ENCODE results near the gene BANK1. TPM values are rescaled to one million over a fixed set of nuclear protein-coding genes. Genes with fewer than 3 reads are reported as not detected.

BANK1 gene
- total and polyA plus RNA-seq, 10 of the 15 experiments (the other 5 are each of a cell fraction or from before 2014, with no cell fraction given): 0.13 to 2.1 (median 0.42) TPM

- H3K4me2 ChIP-seq (ENCODE audit: control insufficient read depth, insufficient read depth): no peak overlapping the region
- intact Hi-C loops (cut with micrococcal nuclease; ENCODE audit: unreplicated experiment): no loop called here
- SMC1A ChIA-PET (ENCODE audit: uncharacterized antibody, unreplicated experiment): no interaction called here
Observed at GRCh38 chr4:101885574-101885973, 95.0 kb downstream of the BANK1 start.

GRCh38 chr4:101886826-101887225 lies 96.3 kb downstream of the BANK1 start:
- Histone ChIP-seq H4K20me1 (ENCODE audit: control insufficient read depth, insufficient read depth) (no peaks in the 10 kb centered on the region), H3K4me1 (ENCODE audit: control insufficient read depth, insufficient read depth, low read length) (no peaks in the 10 kb centered on the region), H3K79me2 (ENCODE audit: control insufficient read depth, insufficient read depth, low read length) (no peaks in the 10 kb centered on the region), H3K27ac (ENCODE audit: control insufficient read depth, insufficient read depth) (no peak overlapping the region), H2AFZ (ENCODE audit: control insufficient read depth, low read depth, low read length) (no peak overlapping the region), H3K4me2 (ENCODE audit: control insufficient read depth, insufficient read depth) (no peak overlapping the region), H3K36me3 (ENCODE audit: control insufficient read depth in 2 of 2, insufficient read depth in 2 of 2, low read length in 1 of 2) (no peaks in the 10 kb centered on the region), H3K4me3 (no peak overlapping the region), H3K9ac (ENCODE audit: control insufficient read depth, insufficient read depth, low read length) (no peak overlapping the region), H3K9me3 (replicated peaks; ENCODE audit: control insufficient read depth, insufficient read depth, low read length) (no peaks in the 10 kb centered on the region), H3K27me3 (replicated peaks in 1 of 2; ENCODE audit: control insufficient read depth in 2 of 2, insufficient read depth in 2 of 2, low read length in 1 of 2) (no peaks in the 10 kb centered on the region)
- ChIA-PET CTCF (no interaction called here), POLR2A (no interaction called here), RAD21 (ENCODE audit: unreplicated experiment) (no interaction called here), SMC1A (ENCODE audit: uncharacterized antibody, unreplicated experiment) (no interaction called here)
- WGBS (ENCODE audit: insufficient coverage, insufficient replicate concordance, low lambda C conversion rate, missing lambda C conversion rate): 25% methylated on average over 3 of the region's 3 CpGs
- DNase-seq (ENCODE audit: low read depth, low spot score): no peak
- no peak for ATAC-seq
- intact Hi-C loops (cut with micrococcal nuclease; ENCODE audit: unreplicated experiment) (no loop called here), in situ Hi-C loops (cut with MboI) (no loop called here)
- no peak for FAIRE-seq
- BruUV-seq (replicated peaks): no TSS peak
- TF ChIP-seq RELB (IDR thresholded peaks at IDR 0.05; ENCODE audit: low read depth): no peak
- no peak for TF ChIP-seq BCL11A (IDR thresholded peaks at IDR 0.05; ENCODE audit: low read depth, low read length)
- no peak for TF ChIP-seq SMARCA5 (IDR thresholded peaks at IDR 0.05)
- TF ChIP-seq MLLT1 (IDR thresholded peaks at IDR 0.05): no peak
- TF ChIP-seq ZNF24 (IDR thresholded peaks at IDR 0.05): no peak
- TF ChIP-seq CBX3 (IDR thresholded peaks at IDR 0.05; ENCODE audit: borderline replicate concordance, low read depth): no peak
- TF ChIP-seq POLR2AphosphoS5 (IDR thresholded peaks at IDR 0.05; ENCODE audit: low read length): no peak
- no peak for TF ChIP-seq GATAD2B (conservative IDR thresholded peaks at IDR 0.05; ENCODE audit: low read depth)
- no peak for TF ChIP-seq NFIC (IDR thresholded peaks at IDR 0.05; ENCODE audit: low read depth, low read length)
- TF ChIP-seq PBX3 (IDR thresholded peaks at IDR 0.05; ENCODE audit: insufficient replicate concordance, low read depth, low read length): no peak
- TF ChIP-seq WRNIP1 (IDR thresholded peaks at IDR 0.05; ENCODE audit: borderline replicate concordance, low read depth, low read length): no peak
- no peak for TF ChIP-seq MEF2A (IDR thresholded peaks at IDR 0.05; ENCODE audit: insufficient read depth, low read depth, low read length)
- TF ChIP-seq IKZF2 (IDR thresholded peaks at IDR 0.05): no peak
- no peak for TF ChIP-seq MXI1 (IDR thresholded peaks at IDR 0.05; ENCODE audit: low read depth, low read length)

More at GRCh38 chr4:101885574-101885973, 95.0 kb downstream of the BANK1 start:
- H3K4me1 ChIP-seq (ENCODE audit: control insufficient read depth, insufficient read depth, low read length): no peaks in the 10 kb centered on the region
- no peak overlapping the region for H2AFZ ChIP-seq (ENCODE audit: control insufficient read depth, low read depth, low read length)
- H3K36me3 ChIP-seq (ENCODE audit: control insufficient read depth in 2 of 2, insufficient read depth in 2 of 2, low read length in 1 of 2): no peaks in the 10 kb centered on the region
- no peaks in the 10 kb centered on the region for H3K79me2 ChIP-seq (ENCODE audit: control insufficient read depth, insufficient read depth, low read length)
- TF ChIP-seq ZNF24 (IDR thresholded peaks at IDR 0.05) (no peak), MXI1 (IDR thresholded peaks at IDR 0.05; ENCODE audit: low read depth, low read length) (no peak), RAD51 (IDR thresholded peaks at IDR 0.05) (no peak), KDM1A (IDR thresholded peaks at IDR 0.05; ENCODE audit: borderline replicate concordance) (no peak), CREB1 (IDR thresholded peaks at IDR 0.05; ENCODE audit: low read depth) (no peak), MYB (IDR thresholded peaks at IDR 0.05; ENCODE audit: borderline replicate concordance, low read depth, low read length) (no peak)
- ChIA-PET POLR2A (no interaction called here), CTCF (no interaction called here), RAD21 (ENCODE audit: unreplicated experiment) (no interaction called here)
- in situ Hi-C loops (cut with MboI): no loop called here
- no peaks in the 10 kb centered on the region for H4K20me1 ChIP-seq (ENCODE audit: control insufficient read depth, insufficient read depth)
- no peak overlapping the region for H3K9ac ChIP-seq (ENCODE audit: control insufficient read depth, insufficient read depth, low read length)
- no TSS peak for BruUV-seq (replicated peaks)
- H3K27ac ChIP-seq (ENCODE audit: control insufficient read depth, insufficient read depth): no peak overlapping the region
- H3K9me3 ChIP-seq (replicated peaks; ENCODE audit: control insufficient read depth, insufficient read depth, low read length): no peaks in the 10 kb centered on the region
- 37% methylated on average over 2 of the region's 2 CpGs for WGBS (ENCODE audit: insufficient coverage, insufficient replicate concordance, low lambda C conversion rate, missing lambda C conversion rate)
- no peaks in the 10 kb centered on the region for H3K27me3 ChIP-seq (replicated peaks in 1 of 2; ENCODE audit: control insufficient read depth in 2 of 2, insufficient read depth in 2 of 2, low read length in 1 of 2)
- ATAC-seq: no peak
- no peak for FAIRE-seq
- no peak overlapping the region for H3K4me3 ChIP-seq
- DNase-seq (ENCODE audit: low read depth, low spot score): no peak

All from GM12878 (cell line).